GM20431 (cell line): Measurements from ENCODE around the gene ATPAF2.

ENCODE experiments used
- in situ Hi-C: fragments of 300-500 bp; cut with MseI, MboI; formaldehyde crosslinking; loops from one replicate; pipeline ENCODE4 v1.15.0; 2020; ENCODE audit warnings: low sequenced_read_pairs; ENCODE audit not compliant: unreplicated experiment

The ATPAF2 gene

GRCh38 chr17:17970699-17971430, 68.1 kb downstream of the ATPAF2 start:
- in situ Hi-C loops: no loop called here
